ENCODE results near the gene PLCG1.

The PLCG1 gene

DNA sequence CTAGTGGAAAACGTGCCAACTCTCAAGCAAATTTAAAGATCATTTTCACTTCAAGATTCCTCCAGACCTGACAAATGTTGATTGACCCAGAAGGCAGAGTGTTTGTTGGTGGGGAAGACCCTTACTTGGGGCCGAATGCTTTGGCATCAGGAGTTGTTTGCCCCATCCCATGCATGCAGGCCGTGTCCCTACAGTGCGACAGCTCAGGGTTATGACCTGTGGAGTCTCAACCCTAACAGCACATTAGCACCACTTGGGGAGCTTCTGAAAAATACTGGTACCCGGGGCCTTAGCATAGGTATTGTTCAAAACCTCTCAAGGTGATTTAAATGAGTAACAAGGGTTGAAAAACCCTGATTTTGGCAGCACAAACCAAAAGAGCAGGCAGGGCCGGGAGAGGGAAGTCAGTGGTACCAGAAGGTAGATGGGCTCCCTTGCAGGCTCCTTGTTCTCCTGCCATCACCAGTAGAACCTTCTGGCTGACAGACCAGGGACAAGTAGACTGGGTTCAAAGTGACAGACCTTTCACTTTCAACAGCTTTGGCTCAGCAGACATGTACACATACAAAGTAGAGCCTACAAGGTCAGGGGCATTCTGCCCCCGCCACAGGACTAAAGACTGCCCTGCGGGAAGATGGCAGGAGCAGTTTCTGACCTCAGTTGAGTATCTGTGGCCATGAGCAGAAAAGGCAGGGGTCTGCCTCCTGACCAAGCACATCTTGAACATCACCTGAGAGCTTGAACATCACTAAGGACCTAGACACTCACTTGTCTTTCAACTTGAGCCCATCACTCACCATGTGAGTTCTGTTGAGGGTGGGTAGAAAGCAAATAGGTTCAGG, 39.6 kb downstream of the PLCG1 start:
- no peak for ATAC-seq
- TF ChIP-seq SNAI2 (CRISPR knock-in tag; IDR thresholded peaks at IDR 0.05) = no peak
- no peak for TF ChIP-seq ZC3H10 (CRISPR knock-in tag; IDR thresholded peaks at IDR 0.05)
- TF ChIP-seq GLIS3 (CRISPR knock-in tag; IDR thresholded peaks at IDR 0.05) = no peak
- no peak for TF ChIP-seq ISL1 (CRISPR knock-in tag; IDR thresholded peaks at IDR 0.05)
- no peak for TF ChIP-seq ZNF8 (CRISPR knock-in tag; IDR thresholded peaks at IDR 0.05)
- no peak for TF ChIP-seq ESRRG (CRISPR knock-in tag; IDR thresholded peaks at IDR 0.05)
- TF ChIP-seq, protein P1, sequence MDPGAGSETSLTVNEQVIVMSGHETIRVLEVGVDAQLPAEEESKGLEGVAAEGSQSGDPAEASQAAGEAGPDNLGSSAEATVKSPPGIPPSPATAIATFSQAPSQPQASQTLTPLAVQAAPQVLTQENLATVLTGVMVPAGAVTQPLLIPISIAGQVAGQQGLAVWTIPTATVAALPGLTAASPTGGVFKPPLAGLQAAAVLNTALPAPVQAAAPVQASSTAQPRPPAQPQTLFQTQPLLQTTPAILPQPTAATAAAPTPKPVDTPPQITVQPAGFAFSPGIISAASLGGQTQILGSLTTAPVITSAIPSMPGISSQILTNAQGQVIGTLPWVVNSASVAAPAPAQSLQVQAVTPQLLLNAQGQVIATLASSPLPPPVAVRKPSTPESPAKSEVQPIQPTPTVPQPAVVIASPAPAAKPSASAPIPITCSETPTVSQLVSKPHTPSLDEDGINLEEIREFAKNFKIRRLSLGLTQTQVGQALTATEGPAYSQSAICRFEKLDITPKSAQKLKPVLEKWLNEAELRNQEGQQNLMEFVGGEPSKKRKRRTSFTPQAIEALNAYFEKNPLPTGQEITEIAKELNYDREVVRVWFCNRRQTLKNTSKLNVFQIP (CRISPR knock-in tag; IDR thresholded peaks at IDR 0.05; ENCODE audit: borderline replicate concordance, low read depth) = no peak
- no peak for TF ChIP-seq RARB (CRISPR knock-in tag; IDR thresholded peaks at IDR 0.05)
- TF ChIP-seq TOX (CRISPR knock-in tag; IDR thresholded peaks at IDR 0.05; ENCODE audit: borderline replicate concordance) = no peak
- no peak for TF ChIP-seq BACH2 (CRISPR knock-in tag; IDR thresholded peaks at IDR 0.05; ENCODE audit: borderline replicate concordance)
- TF ChIP-seq CSDC2 (CRISPR knock-in tag; IDR thresholded peaks at IDR 0.05) = no peak

DNA sequence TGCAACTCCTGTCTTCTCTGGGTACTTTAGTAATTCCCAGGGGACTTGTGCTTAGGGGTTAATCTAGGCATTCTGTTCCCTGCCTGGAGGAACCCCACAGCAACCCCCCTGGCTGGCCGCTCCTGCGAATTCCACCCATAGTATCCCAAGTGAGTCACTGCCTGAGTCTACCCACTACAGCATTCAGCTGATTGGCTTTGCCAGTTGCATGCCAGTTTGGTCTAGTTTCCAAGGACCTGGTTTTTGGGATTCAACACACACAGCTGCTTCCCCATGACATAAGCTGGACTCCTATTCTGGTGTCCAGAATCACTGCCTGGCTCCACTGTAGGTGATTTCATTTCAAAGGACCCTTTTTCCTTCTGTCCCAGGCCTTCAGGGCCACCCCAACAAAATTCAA, 40.3 kb downstream of the PLCG1 start:
- TF ChIP-seq CSDC2 (CRISPR knock-in tag; IDR thresholded peaks at IDR 0.05) (0 out of 2 replicates have a peak, but pooled peaks have one; percentile 28), PPARA (CRISPR knock-in tag; IDR thresholded peaks at IDR 0.05; ENCODE audit: borderline replicate concordance) (no peak)
- peak; percentile 90 for ATAC-seq

DNA sequence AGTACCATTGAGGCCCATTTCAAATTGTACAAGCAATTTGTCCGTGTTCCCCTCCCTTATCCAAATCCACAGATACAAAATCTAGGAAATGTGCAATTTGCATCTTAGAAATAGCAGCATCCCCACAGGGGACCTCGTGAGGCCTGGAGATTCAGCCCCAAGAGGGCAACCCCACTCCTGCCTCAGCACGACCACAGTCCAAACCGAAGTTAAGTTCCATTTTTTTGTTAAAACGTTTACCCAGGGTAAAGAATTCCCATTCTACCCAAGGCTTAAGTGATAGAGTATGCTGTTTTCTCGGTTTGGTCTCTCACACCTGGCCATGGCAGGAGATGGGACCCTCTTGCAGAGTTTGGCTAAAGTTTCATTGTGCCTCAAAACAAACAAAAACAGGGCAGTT, 41.2 kb downstream of the PLCG1 start:
- TF ChIP-seq ISL1 (CRISPR knock-in tag; IDR thresholded peaks at IDR 0.05) = no peak
- TF ChIP-seq, protein P2, sequence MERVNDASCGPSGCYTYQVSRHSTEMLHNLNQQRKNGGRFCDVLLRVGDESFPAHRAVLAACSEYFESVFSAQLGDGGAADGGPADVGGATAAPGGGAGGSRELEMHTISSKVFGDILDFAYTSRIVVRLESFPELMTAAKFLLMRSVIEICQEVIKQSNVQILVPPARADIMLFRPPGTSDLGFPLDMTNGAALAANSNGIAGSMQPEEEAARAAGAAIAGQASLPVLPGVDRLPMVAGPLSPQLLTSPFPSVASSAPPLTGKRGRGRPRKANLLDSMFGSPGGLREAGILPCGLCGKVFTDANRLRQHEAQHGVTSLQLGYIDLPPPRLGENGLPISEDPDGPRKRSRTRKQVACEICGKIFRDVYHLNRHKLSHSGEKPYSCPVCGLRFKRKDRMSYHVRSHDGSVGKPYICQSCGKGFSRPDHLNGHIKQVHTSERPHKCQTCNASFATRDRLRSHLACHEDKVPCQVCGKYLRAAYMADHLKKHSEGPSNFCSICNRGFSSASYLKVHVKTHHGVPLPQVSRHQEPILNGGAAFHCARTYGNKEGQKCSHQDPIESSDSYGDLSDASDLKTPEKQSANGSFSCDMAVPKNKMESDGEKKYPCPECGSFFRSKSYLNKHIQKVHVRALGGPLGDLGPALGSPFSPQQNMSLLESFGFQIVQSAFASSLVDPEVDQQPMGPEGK (CRISPR knock-in tag; IDR thresholded peaks at IDR 0.05; ENCODE audit: borderline replicate concordance) = no peak
- TF ChIP-seq, protein P3, sequence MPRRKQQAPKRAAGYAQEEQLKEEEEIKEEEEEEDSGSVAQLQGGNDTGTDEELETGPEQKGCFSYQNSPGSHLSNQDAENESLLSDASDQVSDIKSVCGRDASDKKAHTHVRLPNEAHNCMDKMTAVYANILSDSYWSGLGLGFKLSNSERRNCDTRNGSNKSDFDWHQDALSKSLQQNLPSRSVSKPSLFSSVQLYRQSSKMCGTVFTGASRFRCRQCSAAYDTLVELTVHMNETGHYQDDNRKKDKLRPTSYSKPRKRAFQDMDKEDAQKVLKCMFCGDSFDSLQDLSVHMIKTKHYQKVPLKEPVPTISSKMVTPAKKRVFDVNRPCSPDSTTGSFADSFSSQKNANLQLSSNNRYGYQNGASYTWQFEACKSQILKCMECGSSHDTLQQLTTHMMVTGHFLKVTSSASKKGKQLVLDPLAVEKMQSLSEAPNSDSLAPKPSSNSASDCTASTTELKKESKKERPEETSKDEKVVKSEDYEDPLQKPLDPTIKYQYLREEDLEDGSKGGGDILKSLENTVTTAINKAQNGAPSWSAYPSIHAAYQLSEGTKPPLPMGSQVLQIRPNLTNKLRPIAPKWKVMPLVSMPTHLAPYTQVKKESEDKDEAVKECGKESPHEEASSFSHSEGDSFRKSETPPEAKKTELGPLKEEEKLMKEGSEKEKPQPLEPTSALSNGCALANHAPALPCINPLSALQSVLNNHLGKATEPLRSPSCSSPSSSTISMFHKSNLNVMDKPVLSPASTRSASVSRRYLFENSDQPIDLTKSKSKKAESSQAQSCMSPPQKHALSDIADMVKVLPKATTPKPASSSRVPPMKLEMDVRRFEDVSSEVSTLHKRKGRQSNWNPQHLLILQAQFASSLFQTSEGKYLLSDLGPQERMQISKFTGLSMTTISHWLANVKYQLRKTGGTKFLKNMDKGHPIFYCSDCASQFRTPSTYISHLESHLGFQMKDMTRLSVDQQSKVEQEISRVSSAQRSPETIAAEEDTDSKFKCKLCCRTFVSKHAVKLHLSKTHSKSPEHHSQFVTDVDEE (CRISPR knock-in tag; IDR thresholded peaks at IDR 0.05) = no peak
- no peak for TF ChIP-seq ZNF70 (CRISPR knock-in tag; IDR thresholded peaks at IDR 0.05)
- TF ChIP-seq TOX (CRISPR knock-in tag; IDR thresholded peaks at IDR 0.05; ENCODE audit: borderline replicate concordance) = no peak
- TF ChIP-seq ESRRG (CRISPR knock-in tag; IDR thresholded peaks at IDR 0.05) = no peak
- ATAC-seq = no peak

DNA sequence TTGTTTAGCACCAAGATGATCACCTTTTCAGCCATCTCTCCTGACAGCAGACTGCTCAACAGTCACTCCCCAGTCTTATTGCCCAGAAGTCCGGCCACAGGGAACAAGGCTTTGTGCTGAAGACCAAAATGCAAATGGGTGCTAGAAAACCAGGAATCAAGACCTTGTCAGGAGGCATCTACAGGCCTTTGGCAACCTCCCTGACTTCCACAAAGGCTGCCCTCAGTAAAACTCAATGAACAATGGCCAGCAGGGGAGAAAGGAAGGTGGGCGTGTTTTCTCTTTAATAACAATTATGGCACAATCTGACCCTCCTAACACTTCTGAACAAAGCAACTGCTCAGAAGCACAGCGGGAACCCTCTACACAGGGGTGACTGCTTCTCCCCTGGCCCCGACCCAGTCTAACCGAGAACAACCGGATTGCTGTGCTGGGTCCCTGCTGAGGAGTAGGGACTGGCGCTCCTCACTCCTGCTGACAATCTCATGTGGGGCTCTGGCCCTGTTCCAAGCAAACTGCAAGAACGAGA, 41.6 kb downstream of the PLCG1 start:
- TF ChIP-seq GLIS3 (CRISPR knock-in tag; IDR thresholded peaks at IDR 0.05) (no peak), ESRRG (CRISPR knock-in tag; IDR thresholded peaks at IDR 0.05) (no peak), PPARA (CRISPR knock-in tag; IDR thresholded peaks at IDR 0.05; ENCODE audit: borderline replicate concordance) (no peak), ISL1 (CRISPR knock-in tag; IDR thresholded peaks at IDR 0.05) (no peak), ZFP3 (CRISPR knock-in tag; IDR thresholded peaks at IDR 0.05) (no peak), CSDC2 (CRISPR knock-in tag; IDR thresholded peaks at IDR 0.05) (no peak)
- TF ChIP-seq, protein P1 (CRISPR knock-in tag; IDR thresholded peaks at IDR 0.05; ENCODE audit: borderline replicate concordance, low read depth) = no peak
- ATAC-seq = no peak

DNA sequence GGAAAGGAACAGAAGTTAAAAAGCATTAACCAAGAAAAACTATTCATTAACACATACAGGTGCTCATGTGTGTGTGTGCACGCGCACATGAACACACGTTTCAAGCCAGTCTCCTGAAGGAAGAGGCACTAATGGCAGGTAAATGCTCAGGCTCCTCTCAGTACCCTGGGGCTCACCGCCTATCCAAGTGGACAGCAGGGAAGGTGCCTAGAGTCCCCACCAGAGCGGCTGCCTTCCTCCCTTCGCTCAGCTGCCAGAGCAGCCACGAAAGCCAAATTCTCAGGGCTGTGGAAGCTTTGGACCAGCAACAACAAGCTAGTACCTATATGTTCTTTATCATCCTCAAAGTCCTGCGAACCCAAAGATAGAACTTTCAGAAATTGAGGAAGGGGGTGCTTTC, 42.6 kb downstream of the PLCG1 start:
- TF ChIP-seq TCF4 (CRISPR knock-in tag; IDR thresholded peaks at IDR 0.05; ENCODE audit: borderline replicate concordance) (no peak), ESRRG (CRISPR knock-in tag; IDR thresholded peaks at IDR 0.05) (no peak), TOX (CRISPR knock-in tag; IDR thresholded peaks at IDR 0.05; ENCODE audit: borderline replicate concordance) (no peak), ZFP3 (CRISPR knock-in tag; IDR thresholded peaks at IDR 0.05) (no peak), BACH2 (CRISPR knock-in tag; IDR thresholded peaks at IDR 0.05; ENCODE audit: borderline replicate concordance) (no peak), ARNTL (CRISPR knock-in tag; IDR thresholded peaks at IDR 0.05; ENCODE audit: borderline replicate concordance, low read depth) (no peak), OSR1 (CRISPR knock-in tag; IDR thresholded peaks at IDR 0.05) (no peak), GLIS3 (CRISPR knock-in tag; IDR thresholded peaks at IDR 0.05) (no peak), ZNF8 (CRISPR knock-in tag; IDR thresholded peaks at IDR 0.05) (no peak)
- TF ChIP-seq, protein P1 (CRISPR knock-in tag; IDR thresholded peaks at IDR 0.05; ENCODE audit: borderline replicate concordance, low read depth) = no peak
- ATAC-seq = no peak

All from SK-N-SH treated with all-trans-retinoic acid at 6 μM for 48 hours (cell line).